ENCODE measurements around the gene ATP11B.

The ATP11B gene

GRCh38 chr3:182949688-182950087, 156.4 kb downstream of the ATP11B start (continued):
- no peak for TF ChIP-seq PRDM6 (tag by site-specific recombination; IDR thresholded peaks at IDR 0.05)
- no peak for TF ChIP-seq SALL2 (tag by site-specific recombination; IDR thresholded peaks at IDR 0.05; ENCODE audit: borderline replicate concordance)

- Histone ChIP-seq H3K27ac (ENCODE audit: extremely low read depth, low read depth, low read length) (no peak overlapping the region), H3K36me3 (ENCODE audit: control insufficient read depth in 2 of 2, insufficient read depth in 1 of 2, low read length in 2 of 2) (peaks cover 0 to 39% of the 10 kb centered on the region in 2 experiments; a peak in 2 of 3 replicates), H3K9me3 (ENCODE audit: control insufficient read depth, insufficient read depth, low read depth, low read length) (no peaks in the 10 kb centered on the region), H3K4me3 (ENCODE audit: low read depth, low read length) (no peak overlapping the region), H3K4me1 (ENCODE audit: control insufficient read depth, insufficient read depth, low read length) (no peaks in the 10 kb centered on the region)
- CTCF ChIA-PET, result interaction anchor here (0.7 kb wide), 1 partner anchor 1291 kb away, joined by 4 read pairs; no protein-coding TSS in a partner anchor
- TF ChIP-seq ZNF600 (tag by site-specific recombination; IDR thresholded peaks at IDR 0.05) (no peak), ZNF175 (tag by site-specific recombination; IDR thresholded peaks at IDR 0.05) (no peak), ZNF639 (tag by site-specific recombination; IDR thresholded peaks at IDR 0.05) (no peak), INSM2 (tag by site-specific recombination; IDR thresholded peaks at IDR 0.05) (no peak), AEBP2 (tag by site-specific recombination; IDR thresholded peaks at IDR 0.05; ENCODE audit: borderline replicate concordance) (no peak), ZNF138 (tag by site-specific recombination; IDR thresholded peaks at IDR 0.05; ENCODE audit: borderline replicate concordance) (no peak), ZSCAN23 (tag by site-specific recombination; IDR thresholded peaks at IDR 0.05) (no peak), ZNF19 (tag by site-specific recombination; IDR thresholded peaks at IDR 0.05; ENCODE audit: low read depth) (no peak), MEIS1 (CRISPR knock-in tag; IDR thresholded peaks at IDR 0.05; ENCODE audit: borderline replicate concordance) (no peak), ZNF521 (tag by site-specific recombination; IDR thresholded peaks at IDR 0.05) (no peak), ZNF629 (tag by site-specific recombination; IDR thresholded peaks at IDR 0.05) (no peak), ZNF571 (tag by site-specific recombination; IDR thresholded peaks at IDR 0.05) (no peak), ZSCAN18 (tag by site-specific recombination; IDR thresholded peaks at IDR 0.05) (no peak), ZNF501 (tag by site-specific recombination; IDR thresholded peaks at IDR 0.05) (no peak), ZBTB48 (tag by site-specific recombination; IDR thresholded peaks at IDR 0.05) (no peak), ZNF121 (tag by site-specific recombination; IDR thresholded peaks at IDR 0.05) (no peak), ZEB2 (tag by site-specific recombination; IDR thresholded peaks at IDR 0.05) (no peak), ZNF174 (tag by site-specific recombination; IDR thresholded peaks at IDR 0.05) (no peak), ZNF302 (tag by site-specific recombination; IDR thresholded peaks at IDR 0.05; ENCODE audit: low read depth) (no peak), BCL11B (tag by site-specific recombination; IDR thresholded peaks at IDR 0.05; ENCODE audit: low read depth) (no peak)
- POLR2A ChIA-PET, result no interaction called here
Measured at GRCh38 chr3:182954553-182955235, 161.4 kb downstream of the ATP11B start.

Measured in HEK293 (cell line).